Fibroblast of the aortic adventitia (primary cell): ENCODE measurements around the gene SHKBP1. TPM values are rescaled to one million over a fixed set of nuclear protein-coding genes. Genes with fewer than 3 reads are reported as not detected.

Experiments used
- DNase-seq: peaks from one replicate; pipeline ENCODE4 v3.0.0-alpha.2; 2010; ENCODE audit warnings: low read depth
- H3K4me3 ChIP-seq: 2 replicates; pipeline ENCODE4 v1.5.1; 2011; ENCODE audit warnings: low read depth, mild to moderate bottlenecking, control low read depth, low read length, moderate library complexity
- total RNA-seq: library from RNA; depleted of rRNA; stranded (reverse); fragments of >200 nt; gene quantifications from 2 replicates; pipeline ENCODE4 v1.2.3, GENCODE V29; 2012; ENCODE audit warnings: low replicate concordance
- TF ChIP-seq, protein P1 (sequence below): IDR thresholded peaks from 2 replicates; pipeline ENCODE4 v1.5.1; 2011; ENCODE audit warnings: mild to moderate bottlenecking, low read length, control low read depth, inconsistent platforms; ENCODE audit not compliant: insufficient read depth

SHKBP1 gene
- total RNA-seq, 1 donor = 24.9 TPM

- peak; percentile 26 for DNase-seq
- H3K4me3 ChIP-seq = no peak overlapping the region
- TF ChIP-seq, protein P1, sequence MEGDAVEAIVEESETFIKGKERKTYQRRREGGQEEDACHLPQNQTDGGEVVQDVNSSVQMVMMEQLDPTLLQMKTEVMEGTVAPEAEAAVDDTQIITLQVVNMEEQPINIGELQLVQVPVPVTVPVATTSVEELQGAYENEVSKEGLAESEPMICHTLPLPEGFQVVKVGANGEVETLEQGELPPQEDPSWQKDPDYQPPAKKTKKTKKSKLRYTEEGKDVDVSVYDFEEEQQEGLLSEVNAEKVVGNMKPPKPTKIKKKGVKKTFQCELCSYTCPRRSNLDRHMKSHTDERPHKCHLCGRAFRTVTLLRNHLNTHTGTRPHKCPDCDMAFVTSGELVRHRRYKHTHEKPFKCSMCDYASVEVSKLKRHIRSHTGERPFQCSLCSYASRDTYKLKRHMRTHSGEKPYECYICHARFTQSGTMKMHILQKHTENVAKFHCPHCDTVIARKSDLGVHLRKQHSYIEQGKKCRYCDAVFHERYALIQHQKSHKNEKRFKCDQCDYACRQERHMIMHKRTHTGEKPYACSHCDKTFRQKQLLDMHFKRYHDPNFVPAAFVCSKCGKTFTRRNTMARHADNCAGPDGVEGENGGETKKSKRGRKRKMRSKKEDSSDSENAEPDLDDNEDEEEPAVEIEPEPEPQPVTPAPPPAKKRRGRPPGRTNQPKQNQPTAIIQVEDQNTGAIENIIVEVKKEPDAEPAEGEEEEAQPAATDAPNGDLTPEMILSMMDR = no peak
These were observed 56.5 kb downstream of the SHKBP1 start for GRCh38 chr19:40633207-40633606.

- H3K4me3 ChIP-seq = no peak overlapping the region
- TF ChIP-seq, protein P1 = no peak
- no peak for DNase-seq
These were observed 61.7 kb downstream of the SHKBP1 start for GRCh38 chr19:40638327-40638726.

DNA sequence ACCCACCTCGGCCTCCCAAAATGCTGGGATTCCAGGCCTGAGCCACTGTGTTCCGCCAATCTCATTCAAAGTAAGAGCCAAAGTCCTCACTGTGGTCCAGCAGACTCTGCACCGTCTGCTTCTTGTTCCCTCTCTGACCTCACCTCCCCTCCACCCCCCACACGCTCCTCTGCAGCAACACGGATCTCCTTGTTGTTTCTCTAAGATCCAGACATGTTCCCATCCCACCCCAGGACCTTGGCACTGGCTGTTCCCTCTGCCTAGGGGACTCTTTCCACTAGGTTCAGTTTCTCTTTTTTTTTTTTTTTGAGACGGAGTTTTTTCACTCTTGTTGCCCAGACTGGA, 62.9 kb downstream of the SHKBP1 start:
- no peak overlapping the region for H3K4me3 ChIP-seq
- TF ChIP-seq, protein P1 = no peak
- DNase-seq = no peak

- TF ChIP-seq, protein P1 = no peak
- no peak overlapping the region for H3K4me3 ChIP-seq
- DNase-seq = peak; percentile 25
These were observed 64.1 kb downstream of the SHKBP1 start for GRCh38 chr19:40640744-40641143.

Other genes starting within 250 kb of the SHKBP1 start
- 1.2 and 9.1 TPM in 2 replicates for gene C19orf47, start 228.5 kb upstream of the SHKBP1 start, total RNA-seq
- 179 and 252 TPM in 2 replicates for gene PLD3, start 228.2 kb upstream of the SHKBP1 start, total RNA-seq
- 0.18 TPM in 1 of 2 replicates, not detected in the other for gene HIPK4, start 186.7 kb upstream of the SHKBP1 start, total RNA-seq
- gene PRX, start 163.5 kb upstream of the SHKBP1 start, total RNA-seq = 2.0 and 10.2 TPM in 2 replicates
- gene SERTAD1, start 150.9 kb upstream of the SHKBP1 start, total RNA-seq = 13.8 and 18.2 TPM in 2 replicates
- 6.2 and 24.4 TPM in 2 replicates for gene SERTAD3, start 132.5 kb upstream of the SHKBP1 start, total RNA-seq
- 71.5 and 77.2 TPM in 2 replicates for gene BLVRB, start 111.1 kb upstream of the SHKBP1 start, total RNA-seq
- gene SPTBN4, start 109.9 kb upstream of the SHKBP1 start, total RNA-seq = 3.5 and 9.5 TPM in 2 replicates
- 31.5 and 38.9 TPM in 2 replicates for gene LTBP4, start 24.5 kb downstream of the SHKBP1 start, total RNA-seq
- gene NUMBL, start 113.8 kb downstream of the SHKBP1 start, total RNA-seq = 51.4 and 251 TPM in 2 replicates
- 19.5 and 29.5 TPM in 2 replicates for gene COQ8B, start 140.0 kb downstream of the SHKBP1 start, total RNA-seq
- 12.7 and 15.2 TPM in 2 replicates for gene ITPKC, start 140.2 kb downstream of the SHKBP1 start, total RNA-seq
- gene ACTMAP, start 173.6 kb downstream of the SHKBP1 start, total RNA-seq = 0.74 and 0.99 TPM in 2 replicates
- 19.1 and 29.8 TPM in 2 replicates for gene SNRPA, start 174.3 kb downstream of the SHKBP1 start, total RNA-seq
- gene MIA, start 198.6 kb downstream of the SHKBP1 start, total RNA-seq = not detected in 2 replicates
- 9.0 and 10.1 TPM in 2 replicates for gene RAB4B, start 201.4 kb downstream of the SHKBP1 start, total RNA-seq
- 60.6 and 64.2 TPM in 2 replicates for gene EGLN2, start 222.3 kb downstream of the SHKBP1 start, total RNA-seq